SK-N-SH (cell line): ENCODE data around the gene STIM2.

ENCODE experiments used
- CTCF ChIP-seq: fragments of 200-600 bp; sonication (generic); IDR thresholded peaks from 2 replicates; pipeline ENCODE4 v1.6.1; 2017; ENCODE audit warnings: antibody characterized with exemption, mild to moderate bottlenecking, moderate library complexity
- FOXM1 ChIP-seq: IDR thresholded peaks from 2 replicates; pipeline ENCODE4 v1.4.0; 2012; ENCODE audit warnings: low read depth, mild to moderate bottlenecking
- MXI1 ChIP-seq: IDR thresholded peaks from 2 replicates; pipeline ENCODE4 v1.6.1; 2012; ENCODE audit warnings: mild to moderate bottlenecking, low read depth, low read length, improper control_type of control experiment
- POLR2AphosphoS5 ChIP-seq: IDR thresholded peaks from 2 replicates; pipeline ENCODE4 v1.6.1; 2012; ENCODE audit warnings: low read depth, low read length
- TF ChIP-seq, protein P1 (sequence below): IDR thresholded peaks from 2 replicates; pipeline ENCODE4 v1.6.1; 2012; ENCODE audit warnings: mild to moderate bottlenecking, low read depth, low read length, moderate library complexity

DNA sequence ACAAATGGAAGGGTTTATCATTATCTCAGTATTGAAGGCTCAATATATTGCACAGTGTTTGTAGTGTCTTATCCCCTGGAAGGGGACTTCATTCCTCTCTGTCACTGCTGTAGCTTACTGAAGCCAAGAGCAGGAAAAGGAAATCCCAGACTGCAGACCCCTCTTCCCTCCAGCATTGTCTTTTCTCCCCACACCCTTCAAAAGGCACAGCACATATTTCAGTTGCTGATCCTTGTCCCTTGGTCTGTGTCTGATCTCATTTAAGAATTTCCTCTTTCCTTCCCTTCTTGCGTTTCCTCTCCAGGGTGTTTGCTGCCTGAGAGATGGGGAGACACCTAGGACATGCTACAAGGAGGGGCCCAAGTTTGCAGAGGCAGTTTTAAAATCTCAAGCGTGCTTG, 40.1 kb downstream of the STIM2 start:
- TF ChIP-seq CTCF, result no peak
- TF ChIP-seq MXI1, result no peak
- TF ChIP-seq POLR2AphosphoS5, result no peak
- TF ChIP-seq, protein P1, sequence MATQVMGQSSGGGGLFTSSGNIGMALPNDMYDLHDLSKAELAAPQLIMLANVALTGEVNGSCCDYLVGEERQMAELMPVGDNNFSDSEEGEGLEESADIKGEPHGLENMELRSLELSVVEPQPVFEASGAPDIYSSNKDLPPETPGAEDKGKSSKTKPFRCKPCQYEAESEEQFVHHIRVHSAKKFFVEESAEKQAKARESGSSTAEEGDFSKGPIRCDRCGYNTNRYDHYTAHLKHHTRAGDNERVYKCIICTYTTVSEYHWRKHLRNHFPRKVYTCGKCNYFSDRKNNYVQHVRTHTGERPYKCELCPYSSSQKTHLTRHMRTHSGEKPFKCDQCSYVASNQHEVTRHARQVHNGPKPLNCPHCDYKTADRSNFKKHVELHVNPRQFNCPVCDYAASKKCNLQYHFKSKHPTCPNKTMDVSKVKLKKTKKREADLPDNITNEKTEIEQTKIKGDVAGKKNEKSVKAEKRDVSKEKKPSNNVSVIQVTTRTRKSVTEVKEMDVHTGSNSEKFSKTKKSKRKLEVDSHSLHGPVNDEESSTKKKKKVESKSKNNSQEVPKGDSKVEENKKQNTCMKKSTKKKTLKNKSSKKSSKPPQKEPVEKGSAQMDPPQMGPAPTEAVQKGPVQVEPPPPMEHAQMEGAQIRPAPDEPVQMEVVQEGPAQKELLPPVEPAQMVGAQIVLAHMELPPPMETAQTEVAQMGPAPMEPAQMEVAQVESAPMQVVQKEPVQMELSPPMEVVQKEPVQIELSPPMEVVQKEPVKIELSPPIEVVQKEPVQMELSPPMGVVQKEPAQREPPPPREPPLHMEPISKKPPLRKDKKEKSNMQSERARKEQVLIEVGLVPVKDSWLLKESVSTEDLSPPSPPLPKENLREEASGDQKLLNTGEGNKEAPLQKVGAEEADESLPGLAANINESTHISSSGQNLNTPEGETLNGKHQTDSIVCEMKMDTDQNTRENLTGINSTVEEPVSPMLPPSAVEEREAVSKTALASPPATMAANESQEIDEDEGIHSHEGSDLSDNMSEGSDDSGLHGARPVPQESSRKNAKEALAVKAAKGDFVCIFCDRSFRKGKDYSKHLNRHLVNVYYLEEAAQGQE, result no peak
- no peak for TF ChIP-seq FOXM1
